Gastroesophageal sphincter (tissue), 4 donors: ENCODE data around the gene DISC1. TPM values are rescaled to one million over a fixed set of nuclear protein-coding genes. Genes with fewer than 3 reads are reported as not detected.
A peak's percentile ranks its signal among the peaks of the same experiment; 100 is the strongest.

Source experiments
- ATAC-seq: fragments of 150-250 bp; one replicate; pipeline ENCODE4 v1.9.1; 2016; ENCODE audit warnings: mild to moderate bottlenecking, moderate library complexity
- H3K27ac ChIP-seq, 4 donors: fragments of 200-600 bp; sonication (generic) in 3 of 4; 1 replicate in 3 of 4; 2 replicates in 1 of 4; pipeline ENCODE4 v1.5.1; 2016 to 2019
- H3K27me3 ChIP-seq: fragments of 200-600 bp; sonication (generic); one replicate; pipeline ENCODE4 v1.5.1; 2019
- H3K36me3 ChIP-seq, 2 donors: fragments of 200-600 bp; sonication (generic); one replicate each; pipeline ENCODE4 v1.5.1; 2019; ENCODE audit warnings: control low read depth in 1 of 2
- H3K4me1 ChIP-seq, 3 donors: fragments of 200-600 bp; sonication (generic); 1 replicate in 2 of 3; 2 replicates in 1 of 3; pipeline ENCODE4 v1.5.1; 2016 to 2019; ENCODE audit warnings: control low read depth in 2 of 3
- H3K4me3 ChIP-seq, 2 donors: fragments of 200-600 bp; sonication (generic); one replicate each; pipeline ENCODE4 v1.5.1; 2019; ENCODE audit warnings: mild to moderate bottlenecking in 1 of 2, moderate library complexity in 1 of 2
- H3K9me3 ChIP-seq, 3 donors: fragments of 200-600 bp; sonication (generic); one replicate each; pipeline ENCODE4 v1.5.1; 2017 to 2019; ENCODE audit warnings: control low read depth in 2 of 3
- CTCF ChIP-seq, 4 experiments: fragments of 200-600 bp in 2 of 4; fragments of 450-650 bp in 2 of 4; sonication (generic) in 1 of 4; IDR thresholded peaks; one replicate each; pipeline ENCODE4 v1.5.1; 2017 to 2019; ENCODE audit warnings: antibody characterized with exemption in 4 of 4, mild to moderate bottlenecking in 2 of 4, moderate library complexity in 2 of 4
- EP300 ChIP-seq: sonication (generic); formaldehyde crosslinking; IDR thresholded peaks from one replicate; pipeline ENCODE4 v1.6.1; 2017; ENCODE audit warnings: antibody characterized with exemption, mild to moderate bottlenecking
- POLR2A ChIP-seq, 2 donors: fragments of 450-650 bp; IDR thresholded peaks; one replicate each; pipeline ENCODE4 v1.6.1; 2017; ENCODE audit warnings: antibody characterized with exemption in 2 of 2, mild to moderate bottlenecking in 2 of 2, moderate library complexity in 1 of 2
- POLR2AphosphoS5 ChIP-seq: sonication (generic); formaldehyde crosslinking; IDR thresholded peaks from one replicate; pipeline ENCODE4 v1.6.1; 2017; ENCODE audit warnings: antibody characterized with exemption
- WGBS, 2 donors: methylation state at CpG; one replicate each; pipeline ENCODE4 v1.1.5; 2018; ENCODE audit warnings: low coverage in 1 of 2; 5-methylcytosine and 5-hydroxymethylcytosine counted together
- total RNA-seq, 4 donors: library from RNA; depleted of rRNA; stranded (reverse); fragments of >200 nt; gene quantifications; one replicate each; pipeline ENCODE4 v1.1.0, GENCODE V29; 2016

Gene DISC1
- total RNA-seq, 4 donors from 2014 or later = 4.4 to 9.8 (median 6.8) TPM

GRCh38 chr1:231810415-231810814 is 183.8 kb downstream of the DISC1 start:
- no peak overlapping the region for H3K4me3 ChIP-seq
- no peaks in the 10 kb centered on the region for H3K27me3 ChIP-seq
- H3K27ac ChIP-seq = no peak overlapping the region
- peaks cover 0 to 5% (median 0%) of the 10 kb centered on the region in 3 donors for H3K4me1 ChIP-seq
- TF ChIP-seq EP300 (no peak), POLR2A (IDR thresholded peaks at IDR 0.05) (no peak), CTCF (IDR thresholded peaks at IDR 0.05) (no peak), POLR2AphosphoS5 (no peak)
- H3K9me3 ChIP-seq = no peaks in the 10 kb centered on the region
- WGBS, 2 donors = 85 to 88% methylated on average over 5 to 6 of the region's 6 CpGs
- ATAC-seq = no peak
- H3K36me3 ChIP-seq = peaks cover 0 to 8% of the 10 kb centered on the region in 2 donors

GRCh38 chr1:231814021-231814420 is 187.4 kb downstream of the DISC1 start:
- peaks cover 0 to 13% of the 10 kb centered on the region in 2 donors for H3K36me3 ChIP-seq
- ATAC-seq = no peak
- no peak overlapping the region for H3K4me3 ChIP-seq
- H3K9me3 ChIP-seq = no peaks in the 10 kb centered on the region
- no peak for TF ChIP-seq CTCF (IDR thresholded peaks at IDR 0.05)
- TF ChIP-seq POLR2AphosphoS5 = no peak
- no peak for TF ChIP-seq EP300
- TF ChIP-seq POLR2A (IDR thresholded peaks at IDR 0.05) = no peak
- H3K27ac ChIP-seq = no peak overlapping the region
- 57 to 75% methylated on average over 2 of the region's 2 CpGs for WGBS, 2 donors
- no peaks in the 10 kb centered on the region for H3K27me3 ChIP-seq
- no peaks in the 10 kb centered on the region for H3K4me1 ChIP-seq

- Histone ChIP-seq H3K4me1 (no peaks in the 10 kb centered on the region), H3K4me3 (no peak overlapping the region), H3K27ac (no peak overlapping the region), H3K9me3 (no peaks in the 10 kb centered on the region), H3K36me3 (peaks cover 0 to 13% of the 10 kb centered on the region in 2 donors), H3K27me3 (no peaks in the 10 kb centered on the region)
- WGBS, 2 donors = 66 to 84% methylated on average over 3 to 4 of the region's 4 CpGs
- no peak for TF ChIP-seq EP300
- no peak for TF ChIP-seq CTCF (IDR thresholded peaks at IDR 0.05)
- no peak for TF ChIP-seq POLR2A (IDR thresholded peaks at IDR 0.05)
- ATAC-seq = no peak
Measured at GRCh38 chr1:231814521-231814920, 187.9 kb downstream of the DISC1 start.

GRCh38 chr1:231817801-231818200 is 191.2 kb downstream of the DISC1 start:
- H3K4me3 ChIP-seq = no peak overlapping the region
- TF ChIP-seq POLR2AphosphoS5 (no peak), CTCF (IDR thresholded peaks at IDR 0.05) (no peak), EP300 (no peak), POLR2A (IDR thresholded peaks at IDR 0.05) (no peak)
- peak overlapping the region in 2 of 4 donors; percentile 42 to 48 for H3K27ac ChIP-seq
- no peak for ATAC-seq
- H3K4me1 ChIP-seq = no peaks in the 10 kb centered on the region
- H3K36me3 ChIP-seq = peaks cover 0 to 13% of the 10 kb centered on the region in 2 donors
- no peaks in the 10 kb centered on the region for H3K9me3 ChIP-seq
- H3K27me3 ChIP-seq = no peaks in the 10 kb centered on the region
- 90 to 93% methylated on average over 2 of the region's 2 CpGs for WGBS, 2 donors

GRCh38 chr1:231818337-231818736 is 191.7 kb downstream of the DISC1 start:
- peak overlapping the region in 2 of 4 donors; percentile 42 to 48 for H3K27ac ChIP-seq
- ATAC-seq = peak; percentile 94

More at GRCh38 chr1:231818337-231818736, 191.7 kb downstream of the DISC1 start:
- WGBS, 2 donors = 54 to 59% methylated on average over 4 to 6 of the region's 6 CpGs
- Histone ChIP-seq H3K4me1 (no peaks in the 10 kb centered on the region), H3K27me3 (no peaks in the 10 kb centered on the region), H3K9me3 (no peaks in the 10 kb centered on the region), H3K4me3 (no peak overlapping the region), H3K36me3 (peaks cover 0 to 7% of the 10 kb centered on the region in 2 donors)
- no peak for TF ChIP-seq CTCF (IDR thresholded peaks at IDR 0.05)
- TF ChIP-seq POLR2AphosphoS5 = no peak
- TF ChIP-seq EP300 = no peak
- no peak for TF ChIP-seq POLR2A (IDR thresholded peaks at IDR 0.05)
